GM10266 (cell line): ENCODE results near the gene REL.

ENCODE experiments used
- DNase-seq: peaks from one replicate; pipeline ENCODE4 v3.0.0; 2012; ENCODE audit errors: extremely low spot score
- CTCF ChIP-seq: IDR thresholded peaks from 2 replicates; pipeline ENCODE4 v1.5.1; 2012; ENCODE audit warnings: mild to moderate bottlenecking, low read depth; ENCODE audit not compliant: control insufficient read depth, insufficient read depth; ENCODE audit errors: missing control alignments

REL gene

GRCh38 chr2:60867848-60868247 lies 13.5 kb upstream of the REL start:
- DNase-seq: no peak

DNA sequence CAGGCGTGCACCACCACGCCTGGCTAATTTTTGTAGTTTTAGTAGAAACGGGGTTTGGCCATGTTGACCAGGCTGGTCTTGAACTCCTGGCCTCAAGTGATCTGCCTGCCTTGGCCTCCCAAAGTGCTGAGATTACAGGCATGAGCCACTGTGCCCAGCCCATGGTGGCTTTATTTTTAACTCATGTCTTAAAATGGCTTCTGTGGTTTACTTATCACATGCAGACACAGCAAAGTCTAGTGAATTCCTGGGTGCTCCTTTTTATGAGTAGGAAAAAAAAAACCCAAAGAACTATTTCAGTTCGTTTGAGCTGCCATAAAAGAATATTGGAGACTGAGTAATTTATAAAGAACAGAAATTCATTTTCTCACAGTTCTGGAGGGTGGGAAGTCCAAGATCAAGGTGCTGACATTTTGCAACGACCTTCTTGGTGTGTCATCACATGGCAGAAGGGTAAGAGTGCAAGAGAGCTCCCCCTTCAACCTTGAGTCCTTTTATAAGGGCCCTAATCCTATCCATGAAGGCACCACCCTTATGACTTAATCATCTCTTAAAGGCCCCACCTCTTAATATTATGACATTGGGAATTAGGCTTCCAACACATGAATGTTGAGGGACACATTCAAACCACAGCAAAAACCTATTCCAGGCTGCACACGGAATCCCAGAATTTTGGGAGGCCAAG lies 12.6 kb upstream of the REL start:
- no peak for TF ChIP-seq CTCF
- no peak for DNase-seq

More at GRCh38 chr2:60867848-60868247, 13.5 kb upstream of the REL start:
- no peak for TF ChIP-seq CTCF

- peak; percentile 24 for DNase-seq
- no peak for TF ChIP-seq CTCF
Measured at GRCh38 chr2:60872510-60872928, 8.9 kb upstream of the REL start.

DNA sequence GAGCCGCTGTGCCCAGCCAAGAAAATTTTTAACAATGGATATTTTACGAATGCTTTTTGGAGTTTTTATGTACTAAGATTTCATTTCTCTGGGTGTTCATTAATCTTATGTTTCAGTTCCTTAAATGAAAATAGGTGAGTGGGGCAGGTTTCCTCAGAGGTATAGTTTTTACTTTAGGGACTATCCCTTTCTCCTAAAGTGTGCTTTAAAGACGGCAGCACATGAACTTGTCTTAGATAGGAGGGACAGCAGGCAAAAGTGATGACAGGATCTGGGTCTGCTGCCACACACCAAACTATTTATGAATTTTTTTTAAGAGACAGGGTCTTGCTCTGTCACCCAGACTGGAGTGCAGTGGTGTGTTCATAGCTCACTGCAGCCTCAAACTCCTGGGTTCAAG lies 8.0 kb upstream of the REL start:
- peak; percentile 67 for DNase-seq

GRCh38 chr2:60875520-60875919 lies 5.9 kb upstream of the REL start:
- TF ChIP-seq CTCF: no peak
- no peak for DNase-seq

More for the DNA sequence above, 8.0 kb upstream of the REL start:
- no peak for TF ChIP-seq CTCF

- peak; percentile 36 for TF ChIP-seq CTCF
- DNase-seq: no peak
Measured at GRCh38 chr2:60880643-60881046, 729 bp upstream of the REL start.

DNA sequence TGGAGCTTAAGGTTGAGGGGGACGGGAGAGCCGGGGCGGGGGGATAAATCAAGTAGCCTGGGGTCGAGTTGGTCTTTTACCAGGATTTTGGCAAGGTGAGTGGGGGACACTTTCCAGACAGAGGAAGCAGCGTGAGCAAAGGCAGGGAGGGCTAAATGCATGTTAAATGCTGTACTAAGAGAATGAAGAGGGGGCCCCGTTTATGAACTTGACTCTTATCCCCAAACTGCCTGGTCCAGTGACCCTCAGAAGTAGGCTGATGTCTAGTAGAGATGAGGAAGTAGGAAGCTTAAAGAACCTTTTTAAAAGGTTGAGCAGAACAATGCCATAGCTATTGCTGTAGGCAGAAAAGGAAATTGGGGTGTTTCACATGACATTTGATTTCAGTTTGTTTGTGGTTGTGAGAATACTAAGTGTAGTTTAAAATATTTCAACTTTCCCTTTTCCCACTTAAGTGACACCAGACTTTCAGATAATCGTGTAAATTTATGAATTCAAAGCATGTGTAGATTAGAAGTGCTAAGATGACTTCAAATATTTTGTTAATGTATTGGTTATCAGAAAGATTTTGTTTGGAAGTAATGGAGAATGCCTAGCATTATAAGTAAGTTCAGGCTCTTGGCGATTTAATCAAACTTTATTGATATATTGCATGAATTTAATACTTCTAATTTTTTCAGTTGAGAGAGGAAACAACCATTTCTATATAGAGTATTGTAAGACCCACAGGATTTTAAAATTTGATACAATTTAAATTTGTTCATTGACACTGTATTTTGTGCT lies 1.8 kb downstream of the REL start:
- TF ChIP-seq CTCF: no peak
- peak; percentile 30 for DNase-seq
